Bronchial smooth muscle cell (primary cell): ENCODE measurements around the gene FTCDNL1. TPM values are rescaled to one million over a fixed set of nuclear protein-coding genes. Genes with fewer than 3 reads are reported as not detected.

Source experiments
- total RNA-seq: library from RNA; depleted of rRNA; stranded (reverse); fragments of >200 nt; gene quantifications from 2 replicates; pipeline ENCODE4 v1.2.1, GENCODE V29; 2014

The FTCDNL1 gene
- total RNA-seq, result 1.1 and 1.2 TPM in 2 replicates

DNA sequence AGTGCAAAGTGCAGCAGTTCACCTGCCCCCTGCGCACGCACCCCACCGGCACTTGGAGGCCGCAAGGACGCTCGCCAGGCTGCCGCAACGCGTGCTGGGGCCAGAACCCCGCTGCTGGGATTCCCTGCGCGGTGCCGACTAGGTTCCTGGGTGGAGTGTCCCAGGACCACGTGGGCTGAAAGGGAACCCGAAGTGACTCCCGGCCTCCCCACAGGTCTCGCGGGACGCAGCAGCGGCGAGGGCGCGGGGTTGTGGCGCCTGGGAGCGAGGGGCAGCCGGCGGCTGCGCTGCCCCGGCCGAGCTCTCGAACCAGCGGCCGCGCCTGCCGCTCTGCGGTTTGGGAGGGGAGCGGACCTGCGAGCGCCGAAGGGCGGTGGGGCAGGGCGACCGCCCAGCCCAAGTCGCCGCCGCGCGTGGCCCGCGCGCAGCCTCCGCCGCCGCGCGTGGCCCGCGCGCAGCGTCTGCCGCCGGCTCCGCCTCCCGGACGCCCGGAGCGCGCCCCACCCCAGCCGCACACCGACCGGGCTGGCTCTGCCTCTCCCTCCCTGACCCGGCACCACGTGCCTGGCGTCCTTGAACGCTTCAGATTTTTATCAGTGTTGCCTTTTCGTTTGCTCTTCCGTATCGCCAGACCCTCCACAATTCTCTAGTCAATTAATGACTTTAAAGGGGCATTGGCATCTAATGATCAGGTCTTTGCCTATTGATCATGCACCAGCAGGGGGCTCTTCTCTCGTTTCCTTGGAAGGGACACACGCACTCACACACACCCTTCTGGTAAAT, at the start of gene FTCDNL1:
Gene FTCDNL1, minus strand, starts transcription at position 475 of the 783 bp plus-strand sequence. CDS start 2,230 bp downstream, outside the sequence.

Other genes with a start within 250 kb of the FTCDNL1 start
- gene C2orf69, start 60.1 kb upstream of the FTCDNL1 start, total RNA-seq, result 5.0 and 8.7 TPM in 2 replicates
- 4.8 and 6.3 TPM in 2 replicates for gene TYW5, start 104.3 kb upstream of the FTCDNL1 start, total RNA-seq
- 14.0 and 21.3 TPM in 2 replicates for gene MAIP1, start 104.4 kb upstream of the FTCDNL1 start, total RNA-seq